Measurements from ENCODE around the gene CDC123.
"Not testable (repeated sequence)": the region's sequence is repeated elsewhere in the genome, so short reads cannot be mapped to it uniquely, and the experiment has no call there.

GRCh38 chr10:12277862-12278261, 81.9 kb downstream of the CDC123 start:
- TF ChIP-seq CTCF (IDR thresholded peaks at IDR 0.05; ENCODE audit: low read depth, low read length, missing input control); ATF3 (IDR thresholded peaks at IDR 0.05); SP1 (IDR thresholded peaks at IDR 0.05); JUND (IDR thresholded peaks at IDR 0.05); YY1 (IDR thresholded peaks at IDR 0.05): not testable (repeated sequence)
